ENCODE results near the gene AGA.

DNA sequence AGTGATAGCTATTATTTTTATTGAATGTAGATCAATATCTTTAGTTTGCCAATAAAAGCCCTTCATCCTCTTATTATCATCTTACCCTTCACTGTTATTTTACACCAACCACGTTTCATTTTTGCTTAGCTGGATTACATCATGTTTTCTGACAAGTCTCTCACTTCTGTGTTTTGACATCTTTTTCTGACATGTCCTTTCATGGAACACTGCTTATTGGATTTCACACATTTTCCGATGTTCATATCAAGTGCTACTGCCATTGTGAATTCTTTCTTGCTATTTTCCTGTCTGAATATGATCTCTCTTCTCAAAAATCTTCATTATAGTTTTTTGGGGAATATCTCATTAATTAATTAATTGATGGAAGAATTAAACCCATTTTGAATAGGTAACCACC, 48.5 kb upstream of the AGA start:
- no peak for TF ChIP-seq GATA3 (IDR thresholded peaks at IDR 0.05; ENCODE audit: low read depth, low read length)
- TF ChIP-seq GATA2 (IDR thresholded peaks at IDR 0.05; ENCODE audit: low read depth, low read length), result no peak

Data from SH-SY5Y (cell line).